22Rv1 (cell line): ENCODE measurements around the gene ATXN1.

ENCODE experiments used
- H3K27ac ChIP-seq: fragments of 450-650 bp; 2 replicates; pipeline ENCODE4 v1.5.1; 2017
- ZFX ChIP-seq: fragments of 450-650 bp; IDR thresholded peaks from 2 replicates; pipeline ENCODE4 v1.6.1; 2017; ENCODE audit warnings: antibody characterized with exemption, borderline replicate concordance
- TF ChIP-seq, protein P1 (sequence below): fragments of 450-650 bp; IDR thresholded peaks from 2 replicates; pipeline ENCODE4 v1.5.1; 2017; ENCODE audit warnings: mild to moderate bottlenecking

Gene ATXN1

DNA sequence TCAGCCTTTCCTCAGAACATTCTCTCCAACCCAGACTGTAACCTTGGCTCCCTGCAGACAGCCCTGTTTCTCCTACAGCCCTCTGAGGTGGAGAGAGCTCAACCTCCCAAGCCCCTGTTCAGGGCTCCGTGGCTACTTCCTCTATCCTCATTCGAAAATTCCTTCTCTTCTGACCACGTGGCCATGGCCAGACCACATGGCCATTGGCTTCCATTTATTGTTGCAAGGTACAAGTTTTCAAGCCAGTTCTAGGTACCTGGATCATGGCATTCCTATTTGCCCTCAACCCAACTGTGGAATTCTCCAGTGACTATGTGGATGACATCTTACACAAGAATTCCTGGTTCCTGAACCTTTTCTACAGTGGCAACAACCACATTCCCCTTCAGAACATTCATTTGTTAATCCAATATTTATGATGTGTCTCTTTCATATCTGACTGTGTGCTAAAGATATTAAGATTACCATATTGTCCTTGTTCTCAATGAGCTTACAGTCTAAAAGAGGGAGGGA is 361.0 kb downstream of the ATXN1 start:
- H3K27ac ChIP-seq, result no peak overlapping the region
- TF ChIP-seq, protein P1, sequence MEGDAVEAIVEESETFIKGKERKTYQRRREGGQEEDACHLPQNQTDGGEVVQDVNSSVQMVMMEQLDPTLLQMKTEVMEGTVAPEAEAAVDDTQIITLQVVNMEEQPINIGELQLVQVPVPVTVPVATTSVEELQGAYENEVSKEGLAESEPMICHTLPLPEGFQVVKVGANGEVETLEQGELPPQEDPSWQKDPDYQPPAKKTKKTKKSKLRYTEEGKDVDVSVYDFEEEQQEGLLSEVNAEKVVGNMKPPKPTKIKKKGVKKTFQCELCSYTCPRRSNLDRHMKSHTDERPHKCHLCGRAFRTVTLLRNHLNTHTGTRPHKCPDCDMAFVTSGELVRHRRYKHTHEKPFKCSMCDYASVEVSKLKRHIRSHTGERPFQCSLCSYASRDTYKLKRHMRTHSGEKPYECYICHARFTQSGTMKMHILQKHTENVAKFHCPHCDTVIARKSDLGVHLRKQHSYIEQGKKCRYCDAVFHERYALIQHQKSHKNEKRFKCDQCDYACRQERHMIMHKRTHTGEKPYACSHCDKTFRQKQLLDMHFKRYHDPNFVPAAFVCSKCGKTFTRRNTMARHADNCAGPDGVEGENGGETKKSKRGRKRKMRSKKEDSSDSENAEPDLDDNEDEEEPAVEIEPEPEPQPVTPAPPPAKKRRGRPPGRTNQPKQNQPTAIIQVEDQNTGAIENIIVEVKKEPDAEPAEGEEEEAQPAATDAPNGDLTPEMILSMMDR, result no peak
- TF ChIP-seq ZFX, result no peak

DNA sequence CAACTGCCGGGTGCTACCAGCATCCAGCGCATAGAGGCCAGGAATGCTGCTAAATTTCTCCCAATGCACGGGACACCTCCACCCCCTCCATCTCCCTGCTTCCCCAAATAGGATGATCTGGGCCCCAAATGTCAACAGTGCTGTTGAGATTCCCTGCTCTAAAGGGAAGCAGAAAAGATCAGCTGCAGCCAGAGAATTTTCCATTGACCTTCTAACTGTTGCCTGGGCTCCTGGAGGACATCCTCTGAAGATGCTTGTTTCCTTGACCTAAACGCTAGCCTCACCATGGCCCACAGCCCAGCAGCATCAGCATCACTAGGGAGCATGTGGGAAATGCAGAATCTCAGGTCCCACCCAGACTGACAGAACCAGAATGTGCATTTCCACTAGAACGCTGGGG is 361.6 kb downstream of the ATXN1 start:
- TF ChIP-seq, protein P1, result no peak
- no peak for TF ChIP-seq ZFX
- H3K27ac ChIP-seq, result no peak overlapping the region

DNA sequence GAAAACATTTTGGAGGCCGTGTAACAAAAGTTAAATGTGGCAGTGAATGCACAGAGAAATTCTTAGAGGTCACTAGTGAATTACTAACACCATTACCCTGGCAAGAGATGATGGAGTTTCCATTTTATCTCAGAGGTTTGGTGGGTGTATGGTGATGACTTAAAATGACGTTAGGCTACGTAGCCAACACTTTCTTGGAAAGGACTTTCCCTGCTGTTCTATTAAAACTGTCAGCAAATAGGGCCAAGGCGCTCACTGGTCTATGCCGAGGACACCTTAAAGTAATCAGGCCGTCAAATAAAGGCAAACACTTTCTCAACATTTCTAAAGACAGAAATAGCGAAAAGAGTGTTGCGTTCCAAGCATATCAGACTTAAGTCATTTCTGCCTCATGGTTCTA is 362.1 kb downstream of the ATXN1 start:
- H3K27ac ChIP-seq, result no peak overlapping the region
- TF ChIP-seq, protein P1, result no peak
- no peak for TF ChIP-seq ZFX

DNA sequence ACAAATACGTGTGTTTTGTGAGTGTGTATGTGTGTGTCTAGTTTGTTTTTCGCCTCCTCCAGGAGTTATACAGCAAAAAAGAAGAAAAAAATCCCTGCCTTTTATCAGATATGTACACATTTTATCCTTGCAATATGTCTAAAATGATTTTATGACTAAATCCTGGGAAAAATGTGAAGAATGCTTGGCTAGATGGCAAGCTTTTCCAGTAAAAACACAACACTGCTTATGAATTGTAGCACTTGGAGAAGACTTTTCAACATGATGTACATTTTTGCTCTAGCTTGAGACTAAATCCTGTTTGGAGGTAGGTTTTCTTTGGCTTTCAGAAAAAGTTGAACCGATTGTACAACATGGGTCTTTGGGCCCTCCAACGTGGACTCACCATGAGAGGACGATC is 362.7 kb downstream of the ATXN1 start:
- TF ChIP-seq, protein P1, result no peak
- no peak for TF ChIP-seq ZFX
- H3K27ac ChIP-seq, result no peak overlapping the region

DNA sequence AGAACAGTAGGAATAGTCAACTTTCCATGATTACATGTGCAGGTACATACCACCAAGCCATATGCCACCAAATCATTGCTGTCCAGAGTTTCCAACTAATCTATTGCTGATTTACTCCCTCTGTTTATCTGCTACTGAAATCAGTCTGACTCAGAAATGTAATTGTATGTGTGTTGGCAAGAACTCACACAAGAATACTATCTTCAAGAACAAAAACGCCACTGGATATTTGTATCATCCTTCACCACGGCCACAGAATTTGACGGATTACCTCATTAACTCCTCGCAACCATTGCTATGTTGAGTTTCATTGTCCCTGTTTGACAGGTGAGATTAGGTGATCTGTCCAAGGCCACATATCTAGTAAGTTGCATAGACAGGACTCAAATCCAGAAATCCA is 363.6 kb downstream of the ATXN1 start:
- H3K27ac ChIP-seq, result no peak overlapping the region
- no peak for TF ChIP-seq ZFX
- TF ChIP-seq, protein P1, result no peak

DNA sequence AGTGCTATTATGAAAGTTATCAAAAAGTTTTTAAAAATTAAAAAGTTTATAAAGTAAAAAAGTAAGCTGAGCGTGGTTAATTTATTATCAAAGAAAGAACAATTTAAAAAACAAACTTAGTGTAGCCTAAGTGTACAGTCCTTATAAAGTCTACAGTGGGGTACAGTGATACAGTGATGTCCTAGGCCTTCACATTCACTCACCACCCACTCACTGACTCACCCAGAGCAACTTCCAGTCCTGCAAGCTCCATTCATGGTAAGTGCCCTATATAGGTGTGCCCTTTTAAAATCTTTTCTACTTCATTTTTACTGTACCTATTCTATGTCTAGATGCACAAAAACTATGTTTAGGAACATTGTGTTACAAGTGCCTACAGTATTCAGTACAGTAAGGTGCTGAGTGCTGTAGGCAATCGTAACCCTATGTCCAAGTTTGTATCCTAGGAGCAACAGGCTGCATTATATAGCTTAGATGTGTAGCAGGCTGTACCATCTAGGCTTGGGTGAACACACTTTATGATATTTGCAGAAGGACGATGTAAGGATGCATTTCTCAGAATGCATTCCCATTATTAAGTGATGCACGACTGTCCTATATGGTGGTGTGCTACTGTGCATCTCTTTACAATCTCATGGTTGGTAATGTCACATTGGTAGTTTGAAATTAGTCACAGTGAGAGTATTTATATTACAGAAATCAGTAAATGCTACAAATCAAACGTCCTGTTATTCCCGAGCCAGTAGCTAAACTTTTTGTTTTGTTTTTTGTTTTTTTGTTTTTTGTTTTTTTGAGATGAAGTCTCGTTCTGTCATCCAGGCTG is 364.6 kb downstream of the ATXN1 start:
- H3K27ac ChIP-seq, result no peak overlapping the region
- no peak for TF ChIP-seq ZFX
- TF ChIP-seq, protein P1, result no peak

DNA sequence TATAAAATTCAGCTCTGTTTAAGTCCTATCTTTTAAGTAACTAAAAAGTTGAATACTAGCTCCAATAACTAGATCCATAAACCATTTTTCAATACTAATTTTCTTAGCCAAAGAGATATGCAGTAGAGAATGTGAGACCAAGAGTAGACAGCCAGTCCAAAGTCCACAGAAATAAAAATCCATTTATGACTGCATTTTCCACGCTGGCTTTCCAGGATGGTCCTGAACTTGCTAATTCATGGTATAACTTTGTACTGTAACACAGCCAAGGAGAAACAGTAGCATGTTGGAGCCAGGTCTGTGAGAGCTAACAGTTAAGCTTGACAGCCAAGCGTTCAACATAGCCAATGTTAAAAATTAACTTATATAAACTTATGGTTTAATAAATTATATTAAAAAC is 366.6 kb downstream of the ATXN1 start:
- no peak overlapping the region for H3K27ac ChIP-seq
- TF ChIP-seq ZFX, result no peak
- TF ChIP-seq, protein P1, result no peak
